VCaP (cell line): ENCODE data around the gene ASRGL1.

ENCODE experiments used
- H3K27ac ChIP-seq: fragments of 450-650 bp; 2 replicates; pipeline ENCODE4 v1.5.1; 2017
- TF ChIP-seq, protein P1 (sequence below): fragments of 450-650 bp; conservative IDR thresholded peaks from 2 replicates; pipeline ENCODE4 v1.5.1; 2017; ENCODE audit warnings: mild to moderate bottlenecking, moderate library complexity

The ASRGL1 gene

DNA sequence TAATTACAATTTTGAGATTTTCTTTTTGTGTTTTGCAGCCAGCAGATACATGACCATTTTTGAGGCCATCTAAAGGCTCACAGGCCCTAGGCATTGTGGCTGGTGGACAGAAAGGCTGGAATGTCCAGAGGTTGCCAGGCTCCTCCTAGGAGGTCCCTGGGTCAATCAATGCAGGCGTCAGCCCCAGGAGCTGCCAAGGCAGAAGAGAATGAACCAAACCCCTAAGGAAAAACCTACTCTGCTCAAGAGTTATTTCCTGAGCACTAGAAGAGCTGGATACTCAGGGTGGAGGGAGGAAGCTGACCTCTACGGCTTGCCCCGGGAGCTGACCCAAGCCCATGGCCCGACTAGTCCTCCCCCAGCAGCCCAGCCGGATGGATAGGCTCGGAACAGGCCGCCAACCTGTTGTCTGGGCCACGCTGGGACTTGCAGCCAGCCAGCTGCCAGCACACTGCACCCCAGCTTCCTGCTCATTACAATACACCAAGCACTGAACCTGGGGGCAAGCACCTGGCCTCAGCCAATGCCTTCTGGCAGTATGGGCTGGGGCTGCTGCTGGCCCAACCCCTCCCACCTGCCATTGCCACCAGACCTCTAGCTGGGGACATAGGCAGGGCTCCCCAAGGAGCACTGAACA, 75.9 kb downstream of the ASRGL1 start:
- no peak overlapping the region for H3K27ac ChIP-seq
- TF ChIP-seq, protein P1, sequence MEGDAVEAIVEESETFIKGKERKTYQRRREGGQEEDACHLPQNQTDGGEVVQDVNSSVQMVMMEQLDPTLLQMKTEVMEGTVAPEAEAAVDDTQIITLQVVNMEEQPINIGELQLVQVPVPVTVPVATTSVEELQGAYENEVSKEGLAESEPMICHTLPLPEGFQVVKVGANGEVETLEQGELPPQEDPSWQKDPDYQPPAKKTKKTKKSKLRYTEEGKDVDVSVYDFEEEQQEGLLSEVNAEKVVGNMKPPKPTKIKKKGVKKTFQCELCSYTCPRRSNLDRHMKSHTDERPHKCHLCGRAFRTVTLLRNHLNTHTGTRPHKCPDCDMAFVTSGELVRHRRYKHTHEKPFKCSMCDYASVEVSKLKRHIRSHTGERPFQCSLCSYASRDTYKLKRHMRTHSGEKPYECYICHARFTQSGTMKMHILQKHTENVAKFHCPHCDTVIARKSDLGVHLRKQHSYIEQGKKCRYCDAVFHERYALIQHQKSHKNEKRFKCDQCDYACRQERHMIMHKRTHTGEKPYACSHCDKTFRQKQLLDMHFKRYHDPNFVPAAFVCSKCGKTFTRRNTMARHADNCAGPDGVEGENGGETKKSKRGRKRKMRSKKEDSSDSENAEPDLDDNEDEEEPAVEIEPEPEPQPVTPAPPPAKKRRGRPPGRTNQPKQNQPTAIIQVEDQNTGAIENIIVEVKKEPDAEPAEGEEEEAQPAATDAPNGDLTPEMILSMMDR, result no peak

DNA sequence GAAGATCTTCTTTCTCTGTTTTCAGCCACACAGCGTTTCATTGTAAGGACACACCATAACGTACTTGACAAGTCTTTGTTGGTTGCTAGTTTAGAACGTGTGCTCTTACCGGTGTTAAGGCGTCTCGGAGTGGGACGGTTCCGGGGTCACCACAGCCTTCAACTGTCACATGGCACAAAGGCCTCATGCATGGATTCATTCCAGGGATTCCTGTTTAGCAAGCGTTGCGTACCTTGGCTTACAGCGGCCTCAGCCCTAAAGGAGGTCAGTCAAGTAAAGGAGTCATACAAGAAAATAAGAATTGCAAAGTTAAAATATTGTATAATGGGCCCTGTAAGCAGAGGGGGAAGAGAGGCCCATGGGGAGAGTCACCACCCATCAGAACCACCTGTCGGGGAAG, 79.3 kb downstream of the ASRGL1 start:
- no peak overlapping the region for H3K27ac ChIP-seq
- TF ChIP-seq, protein P1, result no peak

DNA sequence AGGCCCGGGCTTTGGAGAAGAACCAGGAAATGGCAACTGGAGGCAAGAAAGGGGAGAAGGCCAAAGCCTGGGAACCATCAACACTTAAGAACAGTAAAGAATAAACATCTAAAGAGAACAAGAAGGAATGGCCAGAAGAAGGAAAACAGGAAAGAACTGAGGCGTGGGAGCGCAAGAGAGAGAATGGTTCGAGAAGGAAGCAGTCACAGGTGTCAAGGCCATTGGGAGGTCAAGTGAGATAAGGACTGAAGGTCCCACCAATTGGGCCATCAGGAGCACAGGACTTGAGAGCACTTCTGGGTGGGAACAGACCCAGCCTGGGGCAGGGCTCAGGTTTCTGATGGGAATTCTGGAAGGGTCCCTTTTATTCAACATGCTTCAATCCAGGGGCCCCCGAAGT, 80.9 kb downstream of the ASRGL1 start:
- TF ChIP-seq, protein P1, result no peak
- no peak overlapping the region for H3K27ac ChIP-seq

DNA sequence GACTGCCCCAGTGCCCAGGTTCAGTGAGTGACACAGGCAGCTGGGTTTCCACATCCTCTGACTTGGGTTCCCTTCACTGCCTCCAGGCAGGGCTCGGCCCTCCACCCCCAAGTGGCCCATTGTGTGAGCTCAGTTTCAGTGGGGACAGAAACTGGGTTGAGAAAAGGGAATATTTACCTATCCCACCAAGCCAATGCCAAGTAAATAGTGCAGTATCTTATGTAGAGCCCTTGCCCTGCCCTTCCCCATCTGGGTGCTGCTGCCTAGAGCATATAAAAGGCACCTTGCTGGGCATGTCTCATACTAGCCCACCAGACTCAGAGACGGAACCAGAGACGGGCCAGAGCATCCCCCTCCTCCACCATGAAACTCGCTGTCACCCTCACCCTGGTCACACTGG, 81.5 kb downstream of the ASRGL1 start, which contains the start of gene SCGB1A1:
TSS of gene SCGB1A1 (plus strand) at position 301 of the 400 bp plus-strand sequence. CDS start at position 364, 63 bp downstream.
- TF ChIP-seq, protein P1, result no peak
- no peak within 1 kb of the TSS for H3K27ac ChIP-seq

DNA sequence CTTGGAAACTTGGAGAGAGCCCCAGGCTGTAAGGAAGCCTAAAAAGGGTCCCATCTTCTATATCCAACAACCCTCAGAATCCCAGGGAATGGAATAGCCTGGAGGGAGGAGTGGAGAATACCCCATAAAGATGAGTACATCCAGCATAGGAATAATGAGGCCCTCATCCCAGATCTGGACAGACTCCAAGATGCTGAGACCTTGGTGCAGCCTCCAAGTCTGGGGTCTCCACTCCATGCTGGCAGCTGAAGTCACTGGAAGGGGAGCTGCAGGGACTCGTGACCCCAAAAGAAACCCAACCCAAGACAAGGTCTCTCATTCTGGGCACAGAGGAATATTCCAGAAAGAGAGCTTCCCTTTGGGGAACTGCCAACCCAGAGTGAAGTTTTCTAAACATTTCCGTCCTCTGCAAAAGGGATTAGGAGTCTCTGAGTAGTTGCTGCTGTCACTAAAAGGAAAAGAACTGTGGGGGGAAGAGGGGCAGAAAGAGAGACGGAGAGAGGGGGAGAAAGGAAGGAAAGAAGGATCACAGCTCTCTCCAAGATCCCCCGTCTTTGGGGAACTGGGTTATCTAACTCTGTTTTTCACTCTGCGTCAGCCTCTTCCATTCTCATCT, 82.2 kb downstream of the ASRGL1 start:
- H3K27ac ChIP-seq, result no peak overlapping the region
- TF ChIP-seq, protein P1, result no peak

DNA sequence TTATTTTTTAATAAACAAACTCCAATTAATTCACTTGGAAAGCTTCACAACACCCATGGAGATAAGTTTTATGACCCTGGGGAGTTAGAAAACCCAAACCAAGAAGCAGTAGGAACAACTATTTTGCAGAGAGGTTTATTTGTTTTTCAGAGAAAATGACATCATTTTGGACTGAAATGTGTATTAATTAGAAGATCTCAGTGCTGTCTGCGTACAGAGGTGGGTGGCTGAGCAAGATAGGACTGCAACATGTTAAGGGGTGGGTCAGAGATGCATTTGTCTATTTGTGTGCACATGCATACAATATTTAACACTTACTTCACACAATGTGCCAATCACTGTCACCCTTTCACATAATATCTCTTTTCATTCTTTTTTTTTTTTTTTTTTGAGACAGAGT, 82.7 kb downstream of the ASRGL1 start:
- no peak overlapping the region for H3K27ac ChIP-seq
- TF ChIP-seq, protein P1, result no peak

DNA sequence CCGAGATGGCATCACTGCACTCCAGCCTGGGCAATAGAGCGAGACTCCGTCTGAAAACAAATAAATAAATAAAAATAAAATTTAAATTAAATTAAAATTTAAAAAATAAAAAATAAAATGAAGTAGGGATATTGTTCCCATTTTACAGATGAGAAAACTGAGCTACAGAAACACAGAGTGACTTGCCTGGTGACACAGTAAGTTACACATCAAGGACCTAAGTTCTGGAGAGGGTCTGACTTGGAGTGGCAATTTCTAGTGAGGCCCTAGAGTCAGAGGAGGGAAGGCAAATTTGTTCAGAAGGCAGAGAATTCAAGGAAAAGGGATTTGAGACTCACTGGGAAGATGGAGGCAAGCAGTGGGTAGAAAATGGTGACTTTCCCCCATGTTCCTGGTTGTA, 83.6 kb downstream of the ASRGL1 start:
- no peak overlapping the region for H3K27ac ChIP-seq
- TF ChIP-seq, protein P1, result no peak
